HFFc6 (cell line): ENCODE data around the gene TRMU. TPM values are rescaled to one million over a fixed set of nuclear protein-coding genes. Genes with fewer than 3 reads are reported as not detected.

ENCODE experiments used
- DNase-seq: peaks from one replicate; pipeline ENCODE4 v3.0.0-alpha.2; 2018
- H3K27ac Mint-ChIP-seq: 2 replicates; pipeline ENCODE4 v1.8.0; 2020; ENCODE audit warnings: mild to moderate bottlenecking, mixed read lengths
- H3K27me3 Mint-ChIP-seq: 2 replicates; pipeline ENCODE4 v1.8.0; 2021; ENCODE audit warnings: mild to moderate bottlenecking, moderate library complexity, mixed read lengths; ENCODE audit not compliant: insufficient read depth
- H3K36me3 Mint-ChIP-seq: 2 replicates; pipeline ENCODE4 v1.8.0; 2021; ENCODE audit warnings: low read depth, mixed read lengths
- H3K4me1 Mint-ChIP-seq: 2 replicates; pipeline ENCODE4 v1.8.0; 2020; ENCODE audit warnings: low read depth, mixed read lengths
- H3K4me3 Mint-ChIP-seq: 2 replicates; pipeline ENCODE4 v1.8.0; 2020; ENCODE audit warnings: mild to moderate bottlenecking, moderate library complexity, mixed read lengths
- H3K9me3 Mint-ChIP-seq: 2 replicates; pipeline ENCODE4 v1.8.0; 2020; ENCODE audit warnings: mild to moderate bottlenecking, mixed read lengths
- CTCF ChIP-seq: fragments of 200-600 bp; sonication (generic); IDR thresholded peaks from 2 replicates; pipeline ENCODE4 v1.5.0; 2021; ENCODE audit warnings: antibody characterized with exemption, mild to moderate bottlenecking
- total RNA-seq, 6 experiments: library from RNA; stranded (reverse); fragmentation: NEBNext Ultra II Directional; extraction: Animal tissue kit (Norgen Biotek cat#: 25700); gene quantifications; 2 replicates in 1 of 6; 3 replicates in 5 of 6; pipeline ENCODE4 v1.2.3, GENCODE V29; 2021

The TRMU gene
- total RNA-seq, 6 experiments from 2014 or later, result 26.4 to 36.4 (median 32.4) TPM

GRCh38 chr22:46362934-46363515 is 27.5 kb downstream of the TRMU start:
- Mint-ChIP-seq H3K27me3 (peaks cover 2% of the 10 kb centered on the region), H3K36me3 (no peaks in the 10 kb centered on the region), H3K4me3 (no peak overlapping the region), H3K4me1 (peaks cover 6% of the 10 kb centered on the region; the same call in 1 of the 2 replicates), H3K27ac (no peak overlapping the region), H3K9me3 (no peaks in the 10 kb centered on the region)
- DNase-seq, result no peak
- no peak for TF ChIP-seq CTCF

- TF ChIP-seq CTCF, result no peak
- Mint-ChIP-seq H3K4me3 (no peak overlapping the region), H3K4me1 (peaks cover 6% of the 10 kb centered on the region; the same call in 1 of the 2 replicates), H3K36me3 (no peaks in the 10 kb centered on the region), H3K9me3 (no peaks in the 10 kb centered on the region), H3K27ac (no peak overlapping the region), H3K27me3 (no peaks in the 10 kb centered on the region; the same call in none of the 2 replicates)
- DNase-seq, result no peak
Measured at GRCh38 chr22:46363611-46364321, 28.3 kb downstream of the TRMU start.

- Mint-ChIP-seq H3K4me3 (no peak overlapping the region), H3K9me3 (no peaks in the 10 kb centered on the region), H3K27me3 (no peaks in the 10 kb centered on the region; the same call in none of the 2 replicates), H3K4me1 (peaks cover 6% of the 10 kb centered on the region; the same call in 1 of the 2 replicates), H3K36me3 (no peaks in the 10 kb centered on the region), H3K27ac (no peak overlapping the region)
- TF ChIP-seq CTCF, result no peak
- DNase-seq, result no peak
Measured at GRCh38 chr22:46364341-46365165, 29.0 kb downstream of the TRMU start.

GRCh38 chr22:46365166-46365624 is 29.7 kb downstream of the TRMU start:
- no peak overlapping the region for H3K4me3 Mint-ChIP-seq
- no peak overlapping the region for H3K27ac Mint-ChIP-seq
- no peaks in the 10 kb centered on the region for H3K36me3 Mint-ChIP-seq
- no peak for TF ChIP-seq CTCF
- DNase-seq, result no peak
- no peaks in the 10 kb centered on the region for H3K9me3 Mint-ChIP-seq
- peaks cover 6% of the 10 kb centered on the region; the same call in 1 of the 2 replicates for H3K4me1 Mint-ChIP-seq
- H3K27me3 Mint-ChIP-seq, result no peaks in the 10 kb centered on the region; the same call in none of the 2 replicates

- H3K4me1 Mint-ChIP-seq, result no peaks in the 10 kb centered on the region
- no peak overlapping the region for H3K4me3 Mint-ChIP-seq
- H3K9me3 Mint-ChIP-seq, result no peaks in the 10 kb centered on the region
- H3K36me3 Mint-ChIP-seq, result no peaks in the 10 kb centered on the region
- no peak for DNase-seq
- no peaks in the 10 kb centered on the region; the same call in none of the 2 replicates for H3K27me3 Mint-ChIP-seq
- no peak overlapping the region for H3K27ac Mint-ChIP-seq
- TF ChIP-seq CTCF, result no peak
Measured at GRCh38 chr22:46366327-46366731, 30.8 kb downstream of the TRMU start.
